B cell (primary cell): ENCODE measurements around the gene OR6K2. TPM values are rescaled to one million over a fixed set of nuclear protein-coding genes. Genes with fewer than 3 reads are reported as not detected.

ENCODE experiments used
- ATAC-seq: fragments of 200-7000 bp; cut with Tn5 transposase; one replicate; pipeline ENCODE4 v1.10.0; 2021; ENCODE audit warnings: low read depth, mild to moderate bottlenecking, moderate number of reproducible peaks, moderate library complexity
- CTCF ChIA-PET: fragments of 350-600 bp; sonication (Branson Sonifier 250); formaldehyde crosslinking; loops from one replicate; lab custom pipeline; 2021; ENCODE audit warnings: antibody characterized with exemption, inconsistent platforms; lab: Charles Lee
- POLR2A ChIA-PET: fragments of 350-600 bp; sonication (Branson Sonifier 250); formaldehyde crosslinking; loops from one replicate; lab custom pipeline; 2021; ENCODE audit warnings: antibody characterized with exemption; lab: Charles Lee
- DNase-seq: peaks from one replicate; pipeline ENCODE4 v3.0.0; 2013
- H2AFZ ChIP-seq: 2 replicates; pipeline ENCODE4 v1.6.1; 2012; ENCODE audit warnings: mild to moderate bottlenecking, low read depth, low read length; ENCODE audit not compliant: insufficient read depth, poor library complexity, severe bottlenecking
- H3K27ac ChIP-seq, 2 donors: 1 replicate in 1 of 2; 2 replicates in 1 of 2; pipeline ENCODE4 v1.5.1; 2012 to 2013; ENCODE audit warnings: low read length in 2 of 2, mild to moderate bottlenecking in 2 of 2, moderate library complexity in 1 of 2
- H3K27me3 ChIP-seq, 4 experiments: fragments of 200-600 bp in 1 of 4; sonication (generic) in 1 of 4; replicated peaks in 1 of 4; 1 replicate in 2 of 4; 2 replicates in 2 of 4; pipeline versions ENCODE4 v1.6.1 to v1.7.0; 2013 to 2016; ENCODE audit warnings: low read length in 3 of 4, mild to moderate bottlenecking in 2 of 4, mixed read lengths in 1 of 4, moderate library complexity in 1 of 4; ENCODE audit not compliant: insufficient read depth in 4 of 4, control insufficient read depth in 3 of 4; ENCODE audit errors: control extremely low read depth in 1 of 4
- H3K36me3 ChIP-seq, 2 experiments: replicated peaks in 1 of 2; 1 replicate in 1 of 2; 2 replicates in 1 of 2; pipeline versions ENCODE4 v1.6.1 to v1.7.1; 2013; ENCODE audit warnings: low read length in 1 of 2; ENCODE audit not compliant: insufficient read depth in 2 of 2, control insufficient read depth in 1 of 2; ENCODE audit errors: control extremely low read depth in 1 of 2, extremely low read depth in 1 of 2
- H3K4me1 ChIP-seq, 2 donors: fragments of 200-600 bp in 1 of 2; sonication (generic) in 1 of 2; 1 replicate in 1 of 2; 2 replicates in 1 of 2; pipeline versions ENCODE4 v1.5.1 to v1.6.1; 2013 to 2017; ENCODE audit warnings: low read length in 2 of 2; ENCODE audit not compliant: control insufficient read depth in 2 of 2, insufficient read depth in 2 of 2
- H3K4me2 ChIP-seq: replicated peaks from 2 replicates; pipeline ENCODE3; 2012; ENCODE audit warnings: mild to moderate bottlenecking, low read depth, low read length; ENCODE audit not compliant: poor library complexity, severe bottlenecking
- H3K4me3 ChIP-seq, 5 experiments: fragments of 200-600 bp in 1 of 5; sonication (generic) in 1 of 5; 1 replicate in 3 of 5; 2 replicates in 2 of 5; pipeline versions ENCODE4 v1.5.1 to v1.7.0; 2011 to 2016; ENCODE audit warnings: low read length in 4 of 5, mild to moderate bottlenecking in 4 of 5, low read depth in 2 of 5, control low read depth in 1 of 5, moderate library complexity in 1 of 5; ENCODE audit not compliant: insufficient read depth in 1 of 5; ENCODE audit errors: control extremely low read depth in 1 of 5, extremely low read depth in 1 of 5
- H3K79me2 ChIP-seq: fragments of 200-600 bp; sonication (generic); one replicate; pipeline ENCODE4 v1.6.0; 2016; ENCODE audit warnings: low read length; ENCODE audit not compliant: control insufficient read depth, insufficient read depth
- H3K9ac ChIP-seq: fragments of 200-600 bp; sonication (generic); 2 replicates; pipeline ENCODE4 v1.6.1; 2017; ENCODE audit warnings: mild to moderate bottlenecking, low read length, moderate library complexity
- H3K9me3 ChIP-seq, 3 donors: one replicate each; pipeline versions ENCODE4 v1.6.1 to v1.7.1; 2013; ENCODE audit warnings: low read length in 2 of 3; ENCODE audit not compliant: control insufficient read depth in 2 of 3, insufficient read depth in 1 of 3; ENCODE audit errors: control extremely low read depth in 1 of 3
- H4K20me1 ChIP-seq: 2 replicates; pipeline ENCODE4 v1.6.0; 2012; ENCODE audit warnings: mild to moderate bottlenecking, low read length; ENCODE audit not compliant: insufficient read depth, control insufficient read depth, poor library complexity, severe bottlenecking
- H3K27ac Mint-ChIP-seq: one replicate; pipeline ENCODE4 v1.8.0; 2021; ENCODE audit warnings: mixed read lengths
- H3K27me3 Mint-ChIP-seq: one replicate; pipeline ENCODE4 v1.8.0; 2021; ENCODE audit warnings: mixed read lengths
- H3K4me1 Mint-ChIP-seq: one replicate; pipeline ENCODE4 v1.8.0; 2021; ENCODE audit warnings: mixed read lengths
- H3K4me3 Mint-ChIP-seq: one replicate; pipeline ENCODE4 v1.8.0; 2021; ENCODE audit warnings: mixed read lengths
- H3K9me3 Mint-ChIP-seq: one replicate; pipeline ENCODE4 v1.8.0; 2022; ENCODE audit warnings: mixed read lengths; ENCODE audit not compliant: insufficient read depth
- EZH2 ChIP-seq: IDR thresholded peaks from 2 replicates; pipeline ENCODE4 v1.6.1; 2012; ENCODE audit warnings: borderline replicate concordance, low read depth, mild to moderate bottlenecking, moderate library complexity, low read length; ENCODE audit not compliant: insufficient read depth, poor library complexity, severe bottlenecking
- WGBS: methylation state at CpG from one replicate; pipeline ENCODE4 v1.1.5; 2013; ENCODE audit warnings: missing lambda C conversion rate; ENCODE audit not compliant: insufficient coverage; 5-methylcytosine and 5-hydroxymethylcytosine counted together
- intact Hi-C: fragments of 100-400 bp; cut with micrococcal nuclease; formaldehyde crosslinking; loops from one replicate; pipeline ENCODE4 v1.10.0; 2022
- polyA plus RNA-seq: library from polyadenylated mRNA; depleted of rRNA; stranded (reverse); fragments of >200 nt; gene quantifications from 2 replicates; pipeline ENCODE4 v1.2.3, GENCODE V29; 2012
- total RNA-seq, 2 donors: library from RNA; stranded (reverse); fragments of 120-200 nt in 1 of 2; gene quantifications; 1 replicate in 1 of 2; 2 replicates in 1 of 2; pipeline versions ENCODE4 v1.2.3 to v1.2.4, GENCODE V29; 2013 to 2022
- TF ChIP-seq, protein P1 (sequence below): fragments of 200-600 bp; IDR thresholded peaks from one replicate; pipeline ENCODE4 v1.8.0; 2022; ENCODE audit warnings: antibody characterized with exemption, mild to moderate bottlenecking

OR6K2 gene
- total and polyA plus RNA-seq, 2 donors (not counting 1 experiment from before 2014, with no cell fraction given), result not detected

DNA sequence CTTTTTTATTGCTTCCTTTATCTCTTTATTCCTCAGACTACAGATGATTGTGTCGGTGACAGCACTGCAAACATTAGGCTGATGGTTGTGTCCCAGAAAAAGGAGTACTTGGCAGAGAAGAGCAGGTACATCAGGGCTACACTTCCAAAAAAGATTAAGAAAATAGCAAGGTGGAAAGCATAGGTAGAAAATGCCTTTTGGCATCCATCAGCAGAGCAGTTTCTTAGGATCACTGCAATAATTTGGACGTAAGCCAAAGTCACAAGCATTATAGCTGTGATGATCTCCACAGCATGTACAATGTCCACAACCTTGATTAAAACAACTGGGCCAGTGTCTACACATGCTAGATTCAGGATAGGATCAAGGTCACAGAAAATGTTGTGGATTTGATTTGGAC is 5.9 kb downstream of the OR6K2 start:
- Mint-ChIP-seq H3K9me3 (no peaks in the 10 kb centered on the region), H3K4me1 (no peaks in the 10 kb centered on the region), H3K4me3 (no peak overlapping the region), H3K27me3 (peaks cover 19% of the 10 kb centered on the region), H3K27ac (no peak overlapping the region)
- no peaks in the 10 kb centered on the region for H3K36me3 ChIP-seq
- POLR2A ChIA-PET, result no interaction called here
- ATAC-seq (no peak), DNase-seq (no peak)
- CTCF ChIA-PET, result interaction anchor here (1.2 kb wide), 1 partner anchor 1498 kb away, joined by 3 read pairs; no protein-coding TSS in a partner anchor
- H3K4me2 ChIP-seq, result no peak overlapping the region
- intact Hi-C loops, result no loop called here
- H3K4me1 ChIP-seq, result no peaks in the 10 kb centered on the region
- 80% methylated on average over 1 of the region's 2 CpGs for WGBS
- H3K27me3 ChIP-seq, result peaks cover 0 to 4% (median 0%) of the 10 kb centered on the region in 4 experiments
- no peaks in the 10 kb centered on the region for H3K79me2 ChIP-seq
- no peak overlapping the region for H3K27ac ChIP-seq
- no peak overlapping the region for H2AFZ ChIP-seq
- H3K9me3 ChIP-seq, result peaks cover 0 to under 1% (median 0%) of the 10 kb centered on the region in 3 donors
- no peak overlapping the region for H3K4me3 ChIP-seq
- no peaks in the 10 kb centered on the region for H4K20me1 ChIP-seq
- no peak overlapping the region for H3K9ac ChIP-seq
- no peak for TF ChIP-seq EZH2

DNA sequence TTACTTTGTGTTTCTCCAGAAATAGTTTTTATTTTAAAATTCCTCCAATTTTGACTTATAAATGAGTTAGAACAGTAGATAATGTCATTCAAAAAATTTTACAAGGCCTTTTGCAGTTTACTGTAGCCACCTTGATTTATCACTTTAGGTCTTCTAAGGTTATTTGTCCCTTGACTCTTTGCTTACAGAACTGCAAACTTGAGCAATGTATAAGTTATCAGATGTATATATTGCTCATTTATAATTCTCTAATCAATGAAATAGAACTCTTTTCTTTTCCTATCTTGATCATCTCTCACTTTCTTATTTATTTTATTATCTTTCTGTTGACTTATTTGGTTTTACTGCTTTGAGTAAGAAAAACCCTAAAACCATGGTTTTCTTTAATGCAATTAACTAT is 8.1 kb downstream of the OR6K2 start:
- TF ChIP-seq EZH2, result no peak
- TF ChIP-seq, protein P1, sequence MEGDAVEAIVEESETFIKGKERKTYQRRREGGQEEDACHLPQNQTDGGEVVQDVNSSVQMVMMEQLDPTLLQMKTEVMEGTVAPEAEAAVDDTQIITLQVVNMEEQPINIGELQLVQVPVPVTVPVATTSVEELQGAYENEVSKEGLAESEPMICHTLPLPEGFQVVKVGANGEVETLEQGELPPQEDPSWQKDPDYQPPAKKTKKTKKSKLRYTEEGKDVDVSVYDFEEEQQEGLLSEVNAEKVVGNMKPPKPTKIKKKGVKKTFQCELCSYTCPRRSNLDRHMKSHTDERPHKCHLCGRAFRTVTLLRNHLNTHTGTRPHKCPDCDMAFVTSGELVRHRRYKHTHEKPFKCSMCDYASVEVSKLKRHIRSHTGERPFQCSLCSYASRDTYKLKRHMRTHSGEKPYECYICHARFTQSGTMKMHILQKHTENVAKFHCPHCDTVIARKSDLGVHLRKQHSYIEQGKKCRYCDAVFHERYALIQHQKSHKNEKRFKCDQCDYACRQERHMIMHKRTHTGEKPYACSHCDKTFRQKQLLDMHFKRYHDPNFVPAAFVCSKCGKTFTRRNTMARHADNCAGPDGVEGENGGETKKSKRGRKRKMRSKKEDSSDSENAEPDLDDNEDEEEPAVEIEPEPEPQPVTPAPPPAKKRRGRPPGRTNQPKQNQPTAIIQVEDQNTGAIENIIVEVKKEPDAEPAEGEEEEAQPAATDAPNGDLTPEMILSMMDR, result no peak
- Histone ChIP-seq H3K27me3 (peaks cover 0 to 4% (median 0%) of the 10 kb centered on the region in 4 experiments), H3K27ac (no peak overlapping the region), H3K4me3 (no peak overlapping the region), H3K9me3 (peaks cover 0 to 2% (median 0%) of the 10 kb centered on the region in 3 donors), H3K36me3 (no peaks in the 10 kb centered on the region), H3K9ac (no peak overlapping the region), H3K79me2 (no peaks in the 10 kb centered on the region), H4K20me1 (no peaks in the 10 kb centered on the region), H3K4me1 (no peaks in the 10 kb centered on the region), H2AFZ (no peak overlapping the region), H3K4me2 (no peak overlapping the region)
- CTCF ChIA-PET, result no interaction called here
- intact Hi-C loops, result no loop called here
- no peaks in the 10 kb centered on the region for H3K4me1 Mint-ChIP-seq
- no peak overlapping the region for H3K27ac Mint-ChIP-seq
- DNase-seq, result no peak
- no peak for ATAC-seq
- POLR2A ChIA-PET, result no interaction called here
- peaks cover 22% of the 10 kb centered on the region for H3K27me3 Mint-ChIP-seq
- no peak overlapping the region for H3K4me3 Mint-ChIP-seq
- H3K9me3 Mint-ChIP-seq, result no peaks in the 10 kb centered on the region
